Germinal center (tissue), 1 donor: ENCODE data around the gene SMCO4.
"Not testable (repeated sequence)": the region's sequence is repeated elsewhere in the genome, so short reads cannot be mapped to it uniquely, and the experiment has no call there.

Source experiments
- DNase-seq: peaks from one replicate; pipeline ENCODE4 v3.0.0; 2012; ENCODE audit warnings: mixed read lengths, low spot score

The SMCO4 gene

GRCh38 chr11:93543292-93543977 lies at the start of gene SMCO4:
TSS of gene SMCO4 (minus strand) at chr11:93543391. CDS start at chr11:93479189, 64,202 bp downstream.
- DNase-seq, result peak; percentile 78

- DNase-seq, result no peak
Observed at GRCh38 chr11:93591247-93591898, 48.2 kb upstream of the SMCO4 start.

- DNase-seq, result no peak
Observed at GRCh38 chr11:93589347-93589746, 46.2 kb upstream of the SMCO4 start.

GRCh38 chr11:93587858-93588581 lies 44.8 kb upstream of the SMCO4 start:
- DNase-seq, result no peak

- DNase-seq, result not testable (repeated sequence)
Observed at GRCh38 chr11:93587425-93587824, 44.2 kb upstream of the SMCO4 start.

- no peak for DNase-seq
Observed at GRCh38 chr11:93585758-93586157, 42.6 kb upstream of the SMCO4 start.

GRCh38 chr11:93583490-93583889 lies 40.3 kb upstream of the SMCO4 start:
- no peak for DNase-seq

GRCh38 chr11:93579187-93579751 lies 36.1 kb upstream of the SMCO4 start:
- DNase-seq, result no peak

- no peak for DNase-seq
Observed at GRCh38 chr11:93577286-93577685, 34.1 kb upstream of the SMCO4 start.

GRCh38 chr11:93576870-93577269 lies 33.7 kb upstream of the SMCO4 start:
- DNase-seq, result not testable (repeated sequence)

GRCh38 chr11:93574638-93575220 lies 31.5 kb upstream of the SMCO4 start:
- DNase-seq, result no peak

- DNase-seq, result no peak
Observed at GRCh38 chr11:93573184-93573583, 30.0 kb upstream of the SMCO4 start.

GRCh38 chr11:93572621-93573020 lies 29.4 kb upstream of the SMCO4 start:
- DNase-seq, result no peak

- no peak for DNase-seq
Observed at GRCh38 chr11:93572171-93572570, 29.0 kb upstream of the SMCO4 start.

- no peak for DNase-seq
Observed at GRCh38 chr11:93571612-93572011, 28.4 kb upstream of the SMCO4 start.

GRCh38 chr11:93570759-93571413 lies 27.7 kb upstream of the SMCO4 start:
- DNase-seq, result no peak

- DNase-seq, result no peak
Observed at GRCh38 chr11:93569496-93569895, 26.3 kb upstream of the SMCO4 start.

GRCh38 chr11:93568726-93569125 lies 25.5 kb upstream of the SMCO4 start:
- DNase-seq, result no peak

- no peak for DNase-seq
Observed at GRCh38 chr11:93567401-93567895, 24.3 kb upstream of the SMCO4 start.

GRCh38 chr11:93564895-93565294 lies 21.7 kb upstream of the SMCO4 start:
- no peak for DNase-seq

GRCh38 chr11:93563857-93564256 lies 20.7 kb upstream of the SMCO4 start:
- no peak for DNase-seq
